Mucosa of rectum (tissue), 2 donors: ENCODE data around the gene PITX3.

ENCODE experiments used
- H3K27ac ChIP-seq, 2 donors: one replicate each; pipeline ENCODE4 v1.7.0; 2013; ENCODE audit warnings: inconsistent platforms in 2 of 2, low read depth in 2 of 2, low read length in 2 of 2
- H3K27me3 ChIP-seq, 2 donors: one replicate each; pipeline ENCODE4 v1.7.0; 2013; ENCODE audit warnings: low read length in 2 of 2; ENCODE audit not compliant: control insufficient read depth in 2 of 2, insufficient read depth in 2 of 2
- H3K36me3 ChIP-seq, 2 donors: one replicate each; pipeline ENCODE4 v1.7.0; 2013; ENCODE audit warnings: low read length in 2 of 2; ENCODE audit not compliant: control insufficient read depth in 2 of 2, insufficient read depth in 2 of 2
- H3K4me1 ChIP-seq, 2 donors: one replicate each; pipeline ENCODE4 v1.7.0; 2013; ENCODE audit warnings: low read length in 2 of 2, mild to moderate bottlenecking in 1 of 2; ENCODE audit not compliant: control insufficient read depth in 2 of 2, insufficient read depth in 2 of 2
- H3K4me3 ChIP-seq, 2 donors: one replicate each; pipeline ENCODE4 v1.7.0; 2013; ENCODE audit warnings: low read length in 2 of 2
- H3K9ac ChIP-seq, 2 donors: one replicate each; pipeline ENCODE4 v1.7.0; 2013; ENCODE audit warnings: low read length in 2 of 2, low read depth in 1 of 2, mild to moderate bottlenecking in 1 of 2
- H3K9me3 ChIP-seq, 2 donors: one replicate each; pipeline ENCODE4 v1.7.0; 2013; ENCODE audit warnings: low read length in 2 of 2; ENCODE audit not compliant: control insufficient read depth in 2 of 2
- donor health status: healthy.
- donor health status: Normal muscosa, but diverticular disease.

PITX3 gene

GRCh38 chr10:102231357-102232318 lies 9.7 kb downstream of the PITX3 start:
- Histone ChIP-seq H3K36me3 (no peaks in the 10 kb centered on the region), H3K27ac (no peak overlapping the region), H3K4me1 (peaks cover 20 to 22% of the 10 kb centered on the region in 2 donors), H3K9ac (no peak overlapping the region), H3K27me3 (peaks cover 24 to 32% of the 10 kb centered on the region in 2 donors), H3K4me3 (peak overlapping the region; percentile 41 to 62), H3K9me3 (no peaks in the 10 kb centered on the region)

- no peaks in the 10 kb centered on the region for H3K9me3 ChIP-seq
- peaks cover 24 to 27% of the 10 kb centered on the region in 2 donors for H3K4me1 ChIP-seq
- no peak overlapping the region for H3K27ac ChIP-seq
- H3K4me3 ChIP-seq: peak overlapping the region; percentile 56 to 62
- H3K27me3 ChIP-seq: peaks cover 22 to 32% of the 10 kb centered on the region in 2 donors
- H3K36me3 ChIP-seq: no peaks in the 10 kb centered on the region
- peak overlapping the region in 1 of 2 donors; percentile 37 for H3K9ac ChIP-seq
Observed at GRCh38 chr10:102230861-102231356, 10.4 kb downstream of the PITX3 start.

GRCh38 chr10:102230264-102230860 lies 10.9 kb downstream of the PITX3 start:
- Histone ChIP-seq H3K27me3 (peaks cover 22 to 32% of the 10 kb centered on the region in 2 donors), H3K36me3 (no peaks in the 10 kb centered on the region), H3K9ac (peak overlapping the region in 1 of 2 donors; percentile 37), H3K27ac (no peak overlapping the region), H3K9me3 (no peaks in the 10 kb centered on the region), H3K4me1 (peaks cover 25 to 30% of the 10 kb centered on the region in 2 donors), H3K4me3 (peak overlapping the region; percentile 56 to 62)

GRCh38 chr10:102229810-102230263 lies 11.5 kb downstream of the PITX3 start:
- Histone ChIP-seq H3K9ac (no peak overlapping the region), H3K9me3 (no peaks in the 10 kb centered on the region), H3K4me3 (peak overlapping the region; percentile 56 to 62), H3K27ac (no peak overlapping the region), H3K36me3 (no peaks in the 10 kb centered on the region), H3K27me3 (peaks cover 22 to 31% of the 10 kb centered on the region in 2 donors), H3K4me1 (peaks cover 25 to 30% of the 10 kb centered on the region in 2 donors)

- peaks cover 25 to 30% of the 10 kb centered on the region in 2 donors for H3K4me1 ChIP-seq
- no peak overlapping the region for H3K27ac ChIP-seq
- no peak overlapping the region for H3K4me3 ChIP-seq
- H3K9ac ChIP-seq: no peak overlapping the region
- peaks cover 16 to 20% of the 10 kb centered on the region in 2 donors for H3K27me3 ChIP-seq
- no peaks in the 10 kb centered on the region for H3K36me3 ChIP-seq
- H3K9me3 ChIP-seq: no peaks in the 10 kb centered on the region
Observed at GRCh38 chr10:102227050-102227449, 14.3 kb downstream of the PITX3 start.

GRCh38 chr10:102226542-102226870 lies 14.8 kb downstream of the PITX3 start:
- no peak overlapping the region for H3K27ac ChIP-seq
- peak overlapping the region; percentile 61 to 74 for H3K4me3 ChIP-seq
- no peaks in the 10 kb centered on the region for H3K9me3 ChIP-seq
- H3K4me1 ChIP-seq: peaks cover 23 to 25% of the 10 kb centered on the region in 2 donors
- peaks cover 13 to 18% of the 10 kb centered on the region in 2 donors for H3K27me3 ChIP-seq
- no peaks in the 10 kb centered on the region for H3K36me3 ChIP-seq
- no peak overlapping the region for H3K9ac ChIP-seq

GRCh38 chr10:102225646-102226541 lies 15.4 kb downstream of the PITX3 start, which contains the start of gene ELOVL3:
Gene ELOVL3, plus strand, starts transcription at chr10:102226299. Its CDS starts 250 bp downstream, at chr10:102226549.
- Histone ChIP-seq H3K27ac (peak within 1 kb of the TSS; percentile 41 to 62), H3K9me3 (no peaks in the 10 kb centered on the region), H3K9ac (peak within 1 kb of the TSS; percentile 21 to 42), H3K4me3 (peak within 1 kb of the TSS; percentile 61 to 74), H3K27me3 (peaks cover 12 to 18% of the 10 kb centered on the region in 2 donors), H3K4me1 (peaks cover 18 to 22% of the 10 kb centered on the region in 2 donors), H3K36me3 (no peaks in the 10 kb centered on the region)

- Histone ChIP-seq H3K9ac (no peak overlapping the region), H3K4me1 (peaks cover 8 to 11% of the 10 kb centered on the region in 2 donors), H3K36me3 (no peaks in the 10 kb centered on the region), H3K27ac (no peak overlapping the region), H3K4me3 (no peak overlapping the region), H3K9me3 (no peaks in the 10 kb centered on the region), H3K27me3 (peaks cover 0 to 7% of the 10 kb centered on the region in 2 donors)
Observed at GRCh38 chr10:102222797-102223196, 18.5 kb downstream of the PITX3 start.

- Histone ChIP-seq H3K4me1 (peaks cover under 1 to 2% of the 10 kb centered on the region in 2 donors), H3K27me3 (peaks cover 0 to 4% of the 10 kb centered on the region in 2 donors), H3K9ac (no peak overlapping the region), H3K27ac (no peak overlapping the region), H3K4me3 (no peak overlapping the region), H3K36me3 (no peaks in the 10 kb centered on the region), H3K9me3 (no peaks in the 10 kb centered on the region)
Observed at GRCh38 chr10:102220612-102221011, 20.7 kb downstream of the PITX3 start.
